ENCODE measurements around the gene IFIT5. TPM values are rescaled to one million over a fixed set of nuclear protein-coding genes. Genes with fewer than 3 reads are reported as not detected.
A peak's percentile ranks its signal among the peaks of the same experiment; 100 is the strongest.

Gene IFIT5
- total RNA-seq, 1 donor from 2014 or later = 42.9 TPM

DNA sequence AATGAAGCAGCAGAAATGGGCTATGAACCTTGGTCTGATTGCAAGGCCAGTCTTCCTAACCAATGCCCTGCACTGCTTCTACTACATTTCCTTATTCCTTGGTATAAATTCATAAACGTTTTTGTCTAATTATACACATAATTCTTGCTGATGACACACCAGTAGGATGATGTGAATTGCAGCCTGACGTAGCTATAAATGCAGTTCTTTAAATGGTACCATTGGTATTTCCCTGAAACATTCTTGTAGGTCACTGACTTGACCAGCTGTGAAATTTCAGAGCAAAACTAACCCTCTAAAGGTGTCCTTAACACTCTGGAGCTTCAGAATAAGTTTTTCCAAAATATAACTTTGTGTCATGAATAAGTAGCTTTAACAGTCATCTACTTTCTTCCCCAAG is 50.8 kb downstream of the IFIT5 start:
- Mint-ChIP-seq H3K27me3 (ENCODE audit: low read depth, unreplicated experiment) (no peaks in the 10 kb centered on the region), H3K4me1 (ENCODE audit: low read depth, unreplicated experiment) (peaks cover 12% of the 10 kb centered on the region), H3K4me3 (ENCODE audit: unreplicated experiment) (no peak overlapping the region), H3K36me3 (ENCODE audit: low read depth, unreplicated experiment) (no peaks in the 10 kb centered on the region), H3K9me3 (ENCODE audit: unreplicated experiment) (no peaks in the 10 kb centered on the region), H3K27ac (ENCODE audit: unreplicated experiment) (no peak overlapping the region)
- Histone ChIP-seq H3K27ac (ENCODE audit: low read depth, low read length) (no peak overlapping the region), H3K36me3 (ENCODE audit: insufficient read depth, low read length) (no peaks in the 10 kb centered on the region), H4K20me1 (ENCODE audit: insufficient read depth, low read length) (no peaks in the 10 kb centered on the region), H3K27me3 (ENCODE audit: insufficient read depth, low read length) (no peaks in the 10 kb centered on the region), H2AFZ (ENCODE audit: low read depth, low read length) (no peak overlapping the region), H3K4me2 (ENCODE audit: low read length) (no peak overlapping the region), H3K9me3 (ENCODE audit: insufficient read depth, low read depth, low read length) (no peaks in the 10 kb centered on the region), H3K4me1 (ENCODE audit: insufficient read depth, low read length) (no peaks in the 10 kb centered on the region), H3K9ac (ENCODE audit: low read length) (no peak overlapping the region), H3K79me2 (ENCODE audit: insufficient read depth, low read length) (no peaks in the 10 kb centered on the region), H3K4me3 (ENCODE audit: insufficient read depth, low read depth, low read length) (no peak overlapping the region)
- FAIRE-seq (peak; percentile 26), DNase-seq (ENCODE audit: low read depth) (no peak)
- TF ChIP-seq, protein P1, sequence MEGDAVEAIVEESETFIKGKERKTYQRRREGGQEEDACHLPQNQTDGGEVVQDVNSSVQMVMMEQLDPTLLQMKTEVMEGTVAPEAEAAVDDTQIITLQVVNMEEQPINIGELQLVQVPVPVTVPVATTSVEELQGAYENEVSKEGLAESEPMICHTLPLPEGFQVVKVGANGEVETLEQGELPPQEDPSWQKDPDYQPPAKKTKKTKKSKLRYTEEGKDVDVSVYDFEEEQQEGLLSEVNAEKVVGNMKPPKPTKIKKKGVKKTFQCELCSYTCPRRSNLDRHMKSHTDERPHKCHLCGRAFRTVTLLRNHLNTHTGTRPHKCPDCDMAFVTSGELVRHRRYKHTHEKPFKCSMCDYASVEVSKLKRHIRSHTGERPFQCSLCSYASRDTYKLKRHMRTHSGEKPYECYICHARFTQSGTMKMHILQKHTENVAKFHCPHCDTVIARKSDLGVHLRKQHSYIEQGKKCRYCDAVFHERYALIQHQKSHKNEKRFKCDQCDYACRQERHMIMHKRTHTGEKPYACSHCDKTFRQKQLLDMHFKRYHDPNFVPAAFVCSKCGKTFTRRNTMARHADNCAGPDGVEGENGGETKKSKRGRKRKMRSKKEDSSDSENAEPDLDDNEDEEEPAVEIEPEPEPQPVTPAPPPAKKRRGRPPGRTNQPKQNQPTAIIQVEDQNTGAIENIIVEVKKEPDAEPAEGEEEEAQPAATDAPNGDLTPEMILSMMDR (IDR thresholded peaks at IDR 0.05; ENCODE audit: insufficient read depth, low read depth, low read length) = no peak
- no peak for TF ChIP-seq EZH2 (IDR thresholded peaks at IDR 0.05; ENCODE audit: insufficient read depth, low read length)

DNA sequence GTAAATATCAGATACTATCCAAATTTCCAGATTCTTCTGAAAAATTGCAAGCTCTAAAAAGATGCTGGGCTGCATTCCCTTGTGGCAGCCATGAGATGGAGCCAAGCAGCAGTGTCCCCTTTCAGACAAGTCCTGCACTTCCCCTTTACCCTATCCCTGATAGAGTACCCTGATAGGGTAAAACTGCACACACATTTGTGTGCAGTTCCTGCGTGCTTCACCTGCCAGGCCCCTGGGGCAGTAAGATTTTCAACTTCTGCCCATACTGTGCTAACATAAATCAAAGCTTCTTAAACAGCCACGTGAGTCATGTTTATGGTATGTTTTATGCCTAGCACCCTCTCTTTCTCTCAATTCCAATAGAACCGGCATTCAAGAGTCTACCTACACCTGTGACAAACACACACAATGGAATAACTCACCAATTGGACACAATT is 52.2 kb downstream of the IFIT5 start:
- TF ChIP-seq, protein P1 (IDR thresholded peaks at IDR 0.05; ENCODE audit: insufficient read depth, low read depth, low read length) = peak; percentile 49
- no peak for TF ChIP-seq EZH2 (IDR thresholded peaks at IDR 0.05; ENCODE audit: insufficient read depth, low read length)
- H3K9me3 Mint-ChIP-seq (ENCODE audit: unreplicated experiment) = no peaks in the 10 kb centered on the region
- no peaks in the 10 kb centered on the region for H3K36me3 Mint-ChIP-seq (ENCODE audit: low read depth, unreplicated experiment)
- Histone ChIP-seq H3K4me1 (ENCODE audit: insufficient read depth, low read length) (no peaks in the 10 kb centered on the region), H2AFZ (ENCODE audit: low read depth, low read length) (peak overlapping the region; percentile 24), H3K4me2 (ENCODE audit: low read length) (peak overlapping the region; percentile 20), H4K20me1 (ENCODE audit: insufficient read depth, low read length) (no peaks in the 10 kb centered on the region), H3K79me2 (ENCODE audit: insufficient read depth, low read length) (no peaks in the 10 kb centered on the region), H3K9ac (ENCODE audit: low read length) (no peak overlapping the region), H3K9me3 (ENCODE audit: insufficient read depth, low read depth, low read length) (no peaks in the 10 kb centered on the region), H3K4me3 (ENCODE audit: insufficient read depth, low read depth, low read length) (no peak overlapping the region), H3K27ac (ENCODE audit: low read depth, low read length) (no peak overlapping the region), H3K27me3 (ENCODE audit: insufficient read depth, low read length) (no peaks in the 10 kb centered on the region), H3K36me3 (ENCODE audit: insufficient read depth, low read length) (no peaks in the 10 kb centered on the region)
- no peaks in the 10 kb centered on the region for H3K27me3 Mint-ChIP-seq (ENCODE audit: low read depth, unreplicated experiment)
- no peak overlapping the region for H3K4me3 Mint-ChIP-seq (ENCODE audit: unreplicated experiment)
- DNase-seq (ENCODE audit: low read depth) (peak; percentile 46), FAIRE-seq (peak; percentile 5)
- H3K27ac Mint-ChIP-seq (ENCODE audit: unreplicated experiment) = no peak overlapping the region
- H3K4me1 Mint-ChIP-seq (ENCODE audit: low read depth, unreplicated experiment) = peaks cover 19% of the 10 kb centered on the region

DNA sequence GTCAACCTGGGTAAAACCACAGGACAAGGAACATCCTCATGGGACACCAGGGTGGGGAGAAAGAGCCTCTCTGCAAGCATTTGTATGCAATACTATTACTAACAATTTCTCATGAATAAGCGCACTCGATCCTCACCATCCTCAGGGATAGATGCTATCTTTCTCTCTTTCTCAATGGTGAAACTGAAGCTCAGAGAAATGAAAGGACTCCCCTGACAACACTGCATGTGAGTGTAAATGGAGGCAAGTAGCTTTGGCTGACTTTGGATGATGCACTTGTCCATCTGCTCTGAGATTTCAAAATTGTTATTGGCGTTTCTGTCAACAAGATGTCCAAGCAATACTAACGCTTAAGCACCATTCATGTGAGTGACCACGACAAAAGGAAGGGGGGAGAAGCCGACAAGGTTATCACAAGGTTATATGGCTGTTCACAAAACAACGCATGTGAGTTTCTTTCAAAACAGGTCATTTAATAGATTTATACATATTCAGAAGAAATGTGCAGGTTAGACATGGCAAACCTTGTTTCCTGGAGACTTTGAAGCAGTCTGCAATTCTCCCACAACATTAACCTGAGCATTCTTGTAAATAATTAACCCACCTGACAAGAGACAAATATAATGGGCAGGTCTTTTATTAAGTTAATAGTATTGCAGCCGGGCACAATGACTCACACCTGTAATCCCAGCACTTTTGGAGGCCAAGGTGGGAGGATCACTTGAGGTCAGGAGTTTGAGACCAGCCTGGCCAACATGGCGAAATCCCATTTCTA is 54.0 kb downstream of the IFIT5 start:
- H3K27me3 Mint-ChIP-seq (ENCODE audit: low read depth, unreplicated experiment) = no peaks in the 10 kb centered on the region
- no peak overlapping the region for H3K27ac Mint-ChIP-seq (ENCODE audit: unreplicated experiment)
- FAIRE-seq (no peak), DNase-seq (ENCODE audit: low read depth) (no peak)
- Histone ChIP-seq H3K4me3 (ENCODE audit: insufficient read depth, low read depth, low read length) (no peak overlapping the region), H3K27ac (ENCODE audit: low read depth, low read length) (no peak overlapping the region), H2AFZ (ENCODE audit: low read depth, low read length) (no peak overlapping the region), H4K20me1 (ENCODE audit: insufficient read depth, low read length) (no peaks in the 10 kb centered on the region), H3K4me2 (ENCODE audit: low read length) (no peak overlapping the region), H3K27me3 (ENCODE audit: insufficient read depth, low read length) (no peaks in the 10 kb centered on the region), H3K79me2 (ENCODE audit: insufficient read depth, low read length) (no peaks in the 10 kb centered on the region), H3K9ac (ENCODE audit: low read length) (no peak overlapping the region), H3K4me1 (ENCODE audit: insufficient read depth, low read length) (no peaks in the 10 kb centered on the region), H3K9me3 (ENCODE audit: insufficient read depth, low read depth, low read length) (no peaks in the 10 kb centered on the region), H3K36me3 (ENCODE audit: insufficient read depth, low read length) (no peaks in the 10 kb centered on the region)
- H3K4me3 Mint-ChIP-seq (ENCODE audit: unreplicated experiment) = no peak overlapping the region
- H3K36me3 Mint-ChIP-seq (ENCODE audit: low read depth, unreplicated experiment) = no peaks in the 10 kb centered on the region
- no peaks in the 10 kb centered on the region for H3K9me3 Mint-ChIP-seq (ENCODE audit: unreplicated experiment)
- peaks cover 19% of the 10 kb centered on the region for H3K4me1 Mint-ChIP-seq (ENCODE audit: low read depth, unreplicated experiment)
- TF ChIP-seq, protein P1 (IDR thresholded peaks at IDR 0.05; ENCODE audit: insufficient read depth, low read depth, low read length) = no peak
- TF ChIP-seq EZH2 (IDR thresholded peaks at IDR 0.05; ENCODE audit: insufficient read depth, low read length) = no peak

Measured in astrocyte (in vitro differentiated cells and primary cell).